Measurements from ENCODE around the gene RBM26.
A peak's percentile ranks its signal among the peaks of the same experiment; 100 is the strongest.

The RBM26 gene, protein sequence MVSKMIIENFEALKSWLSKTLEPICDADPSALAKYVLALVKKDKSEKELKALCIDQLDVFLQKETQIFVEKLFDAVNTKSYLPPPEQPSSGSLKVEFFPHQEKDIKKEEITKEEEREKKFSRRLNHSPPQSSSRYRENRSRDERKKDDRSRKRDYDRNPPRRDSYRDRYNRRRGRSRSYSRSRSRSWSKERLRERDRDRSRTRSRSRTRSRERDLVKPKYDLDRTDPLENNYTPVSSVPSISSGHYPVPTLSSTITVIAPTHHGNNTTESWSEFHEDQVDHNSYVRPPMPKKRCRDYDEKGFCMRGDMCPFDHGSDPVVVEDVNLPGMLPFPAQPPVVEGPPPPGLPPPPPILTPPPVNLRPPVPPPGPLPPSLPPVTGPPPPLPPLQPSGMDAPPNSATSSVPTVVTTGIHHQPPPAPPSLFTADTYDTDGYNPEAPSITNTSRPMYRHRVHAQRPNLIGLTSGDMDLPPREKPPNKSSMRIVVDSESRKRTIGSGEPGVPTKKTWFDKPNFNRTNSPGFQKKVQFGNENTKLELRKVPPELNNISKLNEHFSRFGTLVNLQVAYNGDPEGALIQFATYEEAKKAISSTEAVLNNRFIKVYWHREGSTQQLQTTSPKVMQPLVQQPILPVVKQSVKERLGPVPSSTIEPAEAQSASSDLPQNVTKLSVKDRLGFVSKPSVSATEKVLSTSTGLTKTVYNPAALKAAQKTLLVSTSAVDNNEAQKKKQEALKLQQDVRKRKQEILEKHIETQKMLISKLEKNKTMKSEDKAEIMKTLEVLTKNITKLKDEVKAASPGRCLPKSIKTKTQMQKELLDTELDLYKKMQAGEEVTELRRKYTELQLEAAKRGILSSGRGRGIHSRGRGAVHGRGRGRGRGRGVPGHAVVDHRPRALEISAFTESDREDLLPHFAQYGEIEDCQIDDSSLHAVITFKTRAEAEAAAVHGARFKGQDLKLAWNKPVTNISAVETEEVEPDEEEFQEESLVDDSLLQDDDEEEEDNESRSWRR

GRCh38 chr13:79405831-79406596 is at the start of gene RBM26:
Gene RBM26 (minus strand): TSS chr13:79406255. CDS start chr13:79405774, 481 bp downstream.
- FAIRE-seq, result no peak

DNA sequence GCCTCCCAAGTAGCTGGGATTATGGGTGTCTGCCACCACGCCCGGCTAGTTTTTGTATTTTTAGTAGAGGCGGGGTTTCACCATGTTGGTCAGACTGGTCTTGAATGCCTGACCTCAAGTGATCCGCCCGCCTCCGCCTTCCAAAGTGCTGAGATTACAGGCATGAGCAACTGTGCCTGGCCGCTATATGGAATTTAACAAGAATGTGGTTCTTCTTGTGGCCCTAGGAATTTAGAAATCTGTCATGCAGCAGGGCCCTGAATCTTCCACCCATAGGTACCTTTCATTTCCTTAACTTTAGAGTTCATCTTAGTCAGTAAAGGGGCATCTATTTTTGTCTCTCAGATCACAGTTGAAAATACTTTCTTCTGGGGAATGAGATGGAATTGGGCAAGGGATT is 49.3 kb upstream of the RBM26 start:
- FAIRE-seq, result no peak

- no peak for FAIRE-seq
Observed at GRCh38 chr13:79452239-79452913, 46.3 kb upstream of the RBM26 start.

DNA sequence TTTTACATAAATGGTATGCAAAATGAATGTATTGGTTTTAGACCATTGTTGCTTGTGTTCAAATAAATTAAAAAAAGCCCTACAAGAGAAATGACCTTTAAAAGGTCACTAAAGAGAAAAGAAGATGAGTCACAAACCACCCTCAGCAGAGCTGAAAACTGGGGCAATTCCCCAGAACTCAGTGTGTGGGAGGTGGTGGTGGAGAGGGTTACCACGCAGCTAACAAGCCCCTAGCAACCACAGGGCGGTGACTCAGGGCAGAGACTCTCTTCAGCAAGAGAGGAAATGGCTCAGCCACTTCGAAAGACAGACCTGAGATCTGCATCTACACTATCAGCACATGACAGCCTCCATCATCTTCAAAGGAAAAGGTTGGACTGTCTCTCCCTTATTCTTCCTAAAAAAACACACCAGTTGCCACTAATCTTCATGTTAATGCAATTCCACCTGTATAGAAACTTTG is 45.5 kb upstream of the RBM26 start:
- FAIRE-seq, result no peak

- FAIRE-seq, result no peak
Observed at GRCh38 chr13:79450110-79450509, 44.1 kb upstream of the RBM26 start.

GRCh38 chr13:79448413-79448812 is 42.4 kb upstream of the RBM26 start:
- no peak for FAIRE-seq

- no peak for FAIRE-seq
Observed at GRCh38 chr13:79447741-79448140, 41.7 kb upstream of the RBM26 start.

DNA sequence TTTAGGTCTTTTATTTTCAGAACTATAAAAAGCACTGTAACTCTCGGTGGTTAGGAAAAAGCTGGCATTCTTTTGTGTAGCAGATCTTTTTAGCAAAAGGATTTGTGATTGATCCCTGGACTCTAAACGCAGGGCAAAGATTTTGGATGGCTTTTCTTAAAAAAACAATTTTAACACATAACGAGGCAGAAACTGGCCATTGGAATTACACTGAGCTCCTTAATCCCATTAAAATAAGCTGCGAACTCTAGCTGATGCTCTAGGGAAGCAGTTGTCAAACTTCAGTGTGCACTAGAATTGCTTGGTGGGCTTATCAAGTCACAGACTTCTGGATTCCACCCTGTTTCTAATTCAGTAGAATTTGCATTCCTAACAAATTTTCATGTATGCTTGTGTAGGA is 41.1 kb upstream of the RBM26 start:
- FAIRE-seq, result no peak

DNA sequence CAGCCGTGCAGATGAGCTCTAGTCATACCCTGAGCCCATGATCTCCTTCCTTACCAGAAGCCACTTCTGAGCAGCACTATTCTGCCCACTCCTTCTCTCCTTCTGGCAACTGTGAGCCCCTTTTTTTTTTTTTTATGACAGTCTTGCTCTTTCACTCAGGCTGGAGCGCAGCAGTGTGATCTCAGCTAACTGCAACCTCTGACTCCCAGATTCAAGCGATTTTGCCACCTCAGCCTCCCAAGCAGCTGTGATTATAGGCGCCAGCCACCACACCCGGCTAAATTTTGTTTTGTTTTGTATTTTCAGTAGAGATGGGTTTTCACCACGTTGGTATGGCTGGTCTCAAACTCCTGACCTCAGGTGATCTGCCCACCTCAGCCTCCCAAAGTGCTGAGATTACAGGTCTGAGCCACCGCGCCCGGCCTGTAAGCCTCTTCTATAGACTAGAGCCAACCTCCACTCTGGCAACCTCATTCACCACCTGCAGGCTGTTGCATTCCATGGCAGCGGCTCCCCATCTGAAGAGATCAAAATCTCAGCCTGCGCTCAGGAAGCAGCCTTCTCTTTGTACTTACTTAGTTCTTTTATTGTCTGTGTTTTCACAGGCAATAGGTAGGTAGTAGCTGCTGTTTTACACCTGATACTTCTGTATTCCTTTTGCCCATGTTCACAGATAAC is 40.1 kb upstream of the RBM26 start:
- FAIRE-seq, result no peak

- FAIRE-seq, result no peak
Observed at GRCh38 chr13:79442706-79443105, 36.7 kb upstream of the RBM26 start.

- FAIRE-seq, result no peak
Observed at GRCh38 chr13:79442221-79442620, 36.2 kb upstream of the RBM26 start.

DNA sequence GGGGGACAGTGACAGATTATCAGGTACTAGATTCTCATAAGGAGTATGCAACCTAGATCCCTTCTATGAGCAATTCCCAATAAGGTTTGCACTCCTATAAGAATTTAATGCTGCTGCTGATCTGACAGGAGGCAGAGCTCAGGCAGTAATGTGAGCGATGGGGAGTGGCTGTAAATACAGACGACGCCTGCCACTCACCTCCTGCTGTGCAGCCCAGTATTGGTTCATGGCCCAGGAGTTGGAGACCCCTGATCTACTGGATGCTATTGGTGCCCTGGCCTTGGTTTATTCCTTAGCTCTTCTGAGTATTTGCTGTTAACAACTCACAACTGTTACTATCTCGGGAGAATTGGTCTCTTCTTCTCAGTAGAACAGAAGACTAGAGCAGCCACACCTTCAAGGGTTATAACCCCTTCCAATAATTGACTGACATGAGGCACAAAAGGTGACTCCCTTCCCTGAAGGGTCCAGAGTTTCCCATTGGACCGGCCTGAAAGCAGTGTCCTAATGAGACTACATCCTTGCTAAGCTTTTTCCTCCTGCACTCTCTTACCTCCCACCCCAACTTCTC is 35.0 kb upstream of the RBM26 start:
- no peak for FAIRE-seq

DNA sequence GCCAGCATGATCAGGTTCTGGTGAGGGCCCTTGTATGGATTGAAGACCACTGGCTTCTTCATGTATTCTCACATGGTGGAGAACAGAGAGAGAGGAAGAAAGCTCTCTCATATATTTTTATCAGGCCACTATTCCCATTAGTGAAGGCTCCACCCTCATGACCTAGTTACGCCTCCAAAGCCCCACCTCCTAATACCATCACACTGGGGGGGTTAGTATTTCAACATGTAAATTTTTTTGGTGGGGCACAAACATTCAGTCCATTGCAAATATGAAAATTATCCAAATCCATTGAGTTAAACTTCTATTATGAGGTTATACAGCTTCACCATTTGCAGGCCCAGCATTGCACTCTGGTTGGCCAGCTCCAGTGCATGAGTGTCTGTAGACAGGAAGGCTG is 33.2 kb upstream of the RBM26 start:
- no peak for FAIRE-seq

DNA sequence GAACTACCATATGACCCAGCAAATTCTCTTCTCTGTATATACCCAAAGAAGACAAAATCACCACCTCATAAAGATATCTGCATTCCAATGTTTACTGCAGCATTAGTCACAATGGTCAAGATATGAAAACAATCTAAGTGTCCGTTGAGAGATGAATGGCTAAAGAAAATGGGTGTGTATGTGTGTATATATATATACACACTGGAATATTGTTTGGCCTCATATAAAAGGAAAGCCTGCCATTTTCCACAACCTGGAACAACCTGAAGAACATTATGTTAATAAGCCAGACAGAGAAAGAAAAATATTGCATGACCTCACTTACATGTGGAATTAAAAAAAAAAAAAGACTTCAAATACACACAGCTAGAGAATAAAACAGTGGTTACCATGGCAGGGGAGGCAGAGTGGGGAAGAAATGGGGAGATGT is 29.5 kb upstream of the RBM26 start:
- peak; percentile 24 for FAIRE-seq

GRCh38 chr13:79434556-79434955 is 28.5 kb upstream of the RBM26 start:
- FAIRE-seq, result no peak

- no peak for FAIRE-seq
Observed at GRCh38 chr13:79432992-79433391, 26.9 kb upstream of the RBM26 start.

DNA sequence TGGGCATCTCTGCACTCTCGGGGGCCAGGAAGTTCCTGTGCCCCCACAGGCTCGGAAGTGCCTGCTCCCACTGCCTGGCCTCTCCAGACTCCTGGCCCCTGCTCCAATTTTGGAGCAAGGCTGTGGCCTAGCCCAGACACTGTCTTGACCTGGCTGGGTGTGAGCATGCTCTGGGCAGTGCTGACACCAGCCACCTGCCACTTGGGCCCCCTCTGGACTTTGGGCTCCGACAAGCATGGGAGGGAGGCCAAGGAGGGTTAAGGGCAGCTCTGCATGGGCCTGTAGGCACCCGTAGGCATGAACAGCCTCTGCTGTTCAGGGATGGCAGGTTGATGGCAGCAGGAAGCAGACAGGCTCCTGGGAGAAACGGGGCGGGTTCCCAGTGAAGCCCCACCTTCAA is 26.0 kb upstream of the RBM26 start:
- FAIRE-seq, result no peak

GRCh38 chr13:79429309-79429708 is 23.3 kb upstream of the RBM26 start:
- no peak for FAIRE-seq

GRCh38 chr13:79427883-79428282 is 21.8 kb upstream of the RBM26 start:
- no peak for FAIRE-seq

- no peak for FAIRE-seq
Observed at GRCh38 chr13:79427265-79427664, 21.2 kb upstream of the RBM26 start.

Measured in islet of Langerhans (tissue), 1 donor.